ENCODE measurements around the gene NELL1. TPM values are rescaled to one million over a fixed set of nuclear protein-coding genes. Genes with fewer than 3 reads are reported as not detected.

NELL1 gene
- total RNA-seq, 1 donor from 2014 or later: not detected

DNA sequence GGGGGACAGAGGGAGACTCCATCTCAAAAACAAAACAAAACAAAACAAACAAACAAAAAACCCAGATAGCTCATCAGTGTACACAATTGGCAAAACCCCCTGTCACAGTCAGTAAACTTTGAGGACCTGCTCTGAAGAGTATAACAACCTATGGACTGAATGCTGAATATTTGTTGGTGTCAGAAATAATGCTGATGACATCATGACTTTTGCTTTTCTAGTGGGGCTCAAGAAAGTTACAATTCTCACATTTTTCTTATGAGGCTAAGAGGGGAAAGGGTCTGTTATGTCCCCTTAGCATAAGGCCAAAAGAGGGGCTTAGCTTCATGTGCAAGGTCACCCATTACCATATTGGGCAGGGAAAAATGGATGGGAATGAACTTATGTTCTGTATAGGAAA, 207.4 kb downstream of the NELL1 start:
- POLR2A ChIA-PET: no interaction called here
- Mint-ChIP-seq H3K4me3 (no peak overlapping the region), H3K27me3 (no peaks in the 10 kb centered on the region), H3K9me3 (peaks cover 2% of the 10 kb centered on the region), H3K4me1 (no peaks in the 10 kb centered on the region), H3K36me3 (ENCODE audit: low read depth) (no peaks in the 10 kb centered on the region), H3K27ac (no peak overlapping the region)
- CTCF ChIA-PET: no interaction called here
- DNase-seq (no peak), ATAC-seq (ENCODE audit: low read depth) (no peak)
- TF ChIP-seq CTCF (IDR thresholded peaks at IDR 0.05): no peak
- intact Hi-C loops (cut with micrococcal nuclease): no loop called here

DNA sequence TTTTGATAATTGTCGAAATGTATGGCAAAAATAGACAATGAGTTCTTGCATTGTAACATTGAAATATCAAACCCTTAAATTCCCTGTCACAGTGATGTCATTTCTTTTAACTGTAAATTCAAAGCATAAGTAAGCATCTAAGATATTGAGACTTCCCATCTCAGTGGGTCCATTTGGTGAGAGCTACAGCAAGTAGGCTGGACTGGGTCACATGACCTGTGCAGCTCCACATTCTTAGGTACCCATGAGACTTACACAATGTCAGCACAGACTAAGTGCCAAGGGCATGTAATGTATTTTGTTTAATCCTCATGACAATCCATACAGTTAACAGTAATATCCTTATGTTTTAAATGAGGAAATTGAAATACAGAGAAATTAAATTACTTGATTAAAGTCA, 210.7 kb downstream of the NELL1 start:
- Mint-ChIP-seq H3K36me3 (ENCODE audit: low read depth) (no peaks in the 10 kb centered on the region), H3K4me3 (no peak overlapping the region), H3K9me3 (peaks cover 2% of the 10 kb centered on the region), H3K27ac (no peak overlapping the region), H3K4me1 (no peaks in the 10 kb centered on the region), H3K27me3 (no peaks in the 10 kb centered on the region)
- ChIA-PET POLR2A (no interaction called here), CTCF (no interaction called here)
- no peak for TF ChIP-seq CTCF (IDR thresholded peaks at IDR 0.05)
- intact Hi-C loops (cut with micrococcal nuclease): no loop called here
- no peak for ATAC-seq (ENCODE audit: low read depth)
- DNase-seq: no peak

DNA sequence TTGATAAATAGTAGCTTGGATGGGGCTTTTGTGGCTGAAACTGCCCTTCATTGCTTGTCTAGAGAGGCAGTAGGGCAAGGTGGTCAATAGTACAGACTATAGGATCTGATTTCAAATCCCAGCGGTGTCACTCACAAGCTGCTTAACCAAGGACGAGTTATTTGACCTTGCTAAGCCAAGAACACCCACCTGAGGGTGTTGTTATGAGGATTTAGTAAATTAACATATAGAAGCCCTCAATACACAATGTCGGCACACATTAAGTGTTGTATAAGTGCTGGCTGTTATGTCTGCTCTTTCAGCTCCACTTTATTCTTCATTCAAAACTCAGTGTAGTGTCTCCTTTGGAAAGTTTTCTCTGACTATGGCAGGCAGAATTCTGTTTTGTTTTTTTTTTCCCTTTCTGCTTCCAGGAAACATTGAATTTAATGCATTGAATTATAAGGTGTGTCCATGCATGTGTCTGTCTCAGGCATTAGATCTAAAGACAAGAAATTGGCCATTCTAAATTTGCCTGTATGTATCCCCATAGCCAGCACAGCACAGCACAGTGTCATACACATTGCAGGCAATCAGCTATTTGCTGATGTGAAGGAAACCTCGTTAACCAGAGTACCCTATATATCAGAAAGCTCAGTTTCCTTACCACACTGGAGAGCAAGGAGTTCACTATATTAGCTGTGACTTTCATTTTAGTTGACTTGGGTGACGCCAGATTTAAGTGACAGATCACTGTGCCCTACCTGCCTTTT, 212.1 kb downstream of the NELL1 start:
- Mint-ChIP-seq H3K4me1 (no peaks in the 10 kb centered on the region), H3K27ac (no peak overlapping the region), H3K27me3 (no peaks in the 10 kb centered on the region), H3K36me3 (ENCODE audit: low read depth) (no peaks in the 10 kb centered on the region), H3K4me3 (no peak overlapping the region), H3K9me3 (peaks cover 2% of the 10 kb centered on the region)
- ChIA-PET CTCF (no interaction called here), POLR2A (no interaction called here)
- intact Hi-C loops (cut with micrococcal nuclease): no loop called here
- DNase-seq: no peak
- no peak for ATAC-seq (ENCODE audit: low read depth)
- TF ChIP-seq CTCF (IDR thresholded peaks at IDR 0.05): no peak

DNA sequence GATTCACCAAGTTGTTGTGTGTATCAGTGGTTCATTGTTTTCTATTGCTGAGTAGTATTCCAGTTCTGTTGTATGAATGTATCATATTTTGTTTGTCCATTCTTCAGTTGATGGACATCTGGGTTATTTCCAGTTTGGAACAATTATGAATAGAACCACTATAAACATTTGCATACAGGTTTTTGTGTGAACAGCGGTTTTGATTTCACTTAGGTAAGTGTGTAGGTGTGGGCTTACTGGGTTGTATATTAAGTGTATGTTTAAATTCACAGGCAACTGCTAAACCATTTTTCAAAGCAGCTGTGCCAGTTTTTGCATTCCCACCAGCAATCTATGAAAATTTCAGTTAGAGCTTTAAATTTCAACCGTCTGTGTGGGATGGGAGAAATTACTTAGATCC, 217.8 kb downstream of the NELL1 start:
- H3K9me3 Mint-ChIP-seq: no peaks in the 10 kb centered on the region
- no peaks in the 10 kb centered on the region for H3K36me3 Mint-ChIP-seq (ENCODE audit: low read depth)
- H3K4me1 Mint-ChIP-seq: no peaks in the 10 kb centered on the region
- DNase-seq (no peak), ATAC-seq (ENCODE audit: low read depth) (no peak)
- no peaks in the 10 kb centered on the region for H3K27me3 Mint-ChIP-seq
- no peak overlapping the region for H3K4me3 Mint-ChIP-seq
- TF ChIP-seq CTCF (IDR thresholded peaks at IDR 0.05): no peak
- intact Hi-C loops (cut with micrococcal nuclease): no loop called here
- ChIA-PET CTCF (no interaction called here), POLR2A (no interaction called here)
- H3K27ac Mint-ChIP-seq: no peak overlapping the region

GRCh38 chr11:20894296-20894695, 224.9 kb downstream of the NELL1 start:
- no peak for TF ChIP-seq CTCF (IDR thresholded peaks at IDR 0.05)
- Mint-ChIP-seq H3K4me1 (no peaks in the 10 kb centered on the region), H3K27ac (no peak overlapping the region), H3K27me3 (no peaks in the 10 kb centered on the region), H3K9me3 (peaks cover 7% of the 10 kb centered on the region), H3K4me3 (no peak overlapping the region), H3K36me3 (ENCODE audit: low read depth) (no peaks in the 10 kb centered on the region)
- ChIA-PET POLR2A (no interaction called here), CTCF (no interaction called here)
- DNase-seq: no peak
- intact Hi-C loops (cut with micrococcal nuclease): no loop called here
- ATAC-seq (ENCODE audit: low read depth): no peak
